ENCODE data around the gene RABL3. TPM values are rescaled to one million over a fixed set of nuclear protein-coding genes. Genes with fewer than 3 reads are reported as not detected.
"Not testable (repeated sequence)": the region's sequence is repeated elsewhere in the genome, so short reads cannot be mapped to it uniquely, and the experiment has no call there.

Gene RABL3
- total RNA-seq, 1 experiment from 2014 or later, result 18.2 TPM

GRCh38 chr3:120642368-120642948, 99.9 kb downstream of the RABL3 start:
- no peak overlapping the region for H3K4me3 ChIP-seq (ENCODE audit: low read depth, low read length, poor library complexity, severe bottlenecking)
- BruUV-seq (replicated peaks), result no TSS peak
- no peaks in the 10 kb centered on the region for H3K27me3 ChIP-seq (replicated peaks; ENCODE audit: insufficient read depth, low read depth, low read length, poor library complexity)
- TF ChIP-seq CTCF (conservative IDR thresholded peaks at IDR 0.05; ENCODE audit: low read depth, low read length), result no peak
- no peak for TF ChIP-seq EZH2 (IDR thresholded peaks at IDR 0.05; ENCODE audit: borderline replicate concordance, low read depth, low read length, poor library complexity, severe bottlenecking)
- intact Hi-C loops (cut with micrococcal nuclease; ENCODE audit: unreplicated experiment), result no loop called here
- no peaks in the 10 kb centered on the region for H3K36me3 ChIP-seq (ENCODE audit: insufficient read depth, low read length, poor library complexity, severe bottlenecking)
- CTCF ChIA-PET, result no interaction called here
- no peak overlapping the region for H3K27ac ChIP-seq (ENCODE audit: low read depth, low read length, poor library complexity, severe bottlenecking)
- H3K4me1 ChIP-seq (ENCODE audit: insufficient read depth, low read length, poor library complexity, severe bottlenecking), result peaks cover 7% of the 10 kb centered on the region
- POLR2A ChIA-PET (ENCODE audit: low non-redundant PET), result no interaction called here
- DNase-seq (ENCODE audit: low spot score), result no peak
- H3K9me3 ChIP-seq (ENCODE audit: low read depth, low read length, poor library complexity, severe bottlenecking), result no peaks in the 10 kb centered on the region

GRCh38 chr3:120641696-120642246, 100.5 kb downstream of the RABL3 start:
- Histone ChIP-seq H3K27me3 (replicated peaks; ENCODE audit: insufficient read depth, low read depth, low read length, poor library complexity) (no peaks in the 10 kb centered on the region), H3K36me3 (ENCODE audit: insufficient read depth, low read length, poor library complexity, severe bottlenecking) (no peaks in the 10 kb centered on the region), H3K9me3 (ENCODE audit: low read depth, low read length, poor library complexity, severe bottlenecking) (no peaks in the 10 kb centered on the region), H3K27ac (ENCODE audit: low read depth, low read length, poor library complexity, severe bottlenecking) (no peak overlapping the region), H3K4me3 (ENCODE audit: low read depth, low read length, poor library complexity, severe bottlenecking) (no peak overlapping the region), H3K4me1 (ENCODE audit: insufficient read depth, low read length, poor library complexity, severe bottlenecking) (peaks cover 7% of the 10 kb centered on the region)
- TF ChIP-seq CTCF (conservative IDR thresholded peaks at IDR 0.05; ENCODE audit: low read depth, low read length) (no peak), EZH2 (IDR thresholded peaks at IDR 0.05; ENCODE audit: borderline replicate concordance, low read depth, low read length, poor library complexity, severe bottlenecking) (no peak)
- no TSS peak for BruUV-seq (replicated peaks)
- DNase-seq (ENCODE audit: low spot score), result no peak
- ChIA-PET CTCF (no interaction called here), POLR2A (ENCODE audit: low non-redundant PET) (no interaction called here)
- intact Hi-C loops (cut with micrococcal nuclease; ENCODE audit: unreplicated experiment), result no loop called here

GRCh38 chr3:120640231-120640630, 102.1 kb downstream of the RABL3 start:
- intact Hi-C loops (cut with micrococcal nuclease; ENCODE audit: unreplicated experiment), result no loop called here

GRCh38 chr3:120638820-120639219, 103.5 kb downstream of the RABL3 start:
- DNase-seq (ENCODE audit: low spot score); CTCF ChIA-PET; H3K4me1 ChIP-seq (ENCODE audit: insufficient read depth, low read length, poor library complexity, severe bottlenecking); H3K36me3 ChIP-seq (ENCODE audit: insufficient read depth, low read length, poor library complexity, severe bottlenecking); H3K27me3 ChIP-seq (replicated peaks; ENCODE audit: insufficient read depth, low read depth, low read length, poor library complexity); H3K27ac ChIP-seq (ENCODE audit: low read depth, low read length, poor library complexity, severe bottlenecking); POLR2A ChIA-PET (ENCODE audit: low non-redundant PET); intact Hi-C loops (cut with micrococcal nuclease; ENCODE audit: unreplicated experiment); BruUV-seq (replicated peaks); H3K9me3 ChIP-seq (ENCODE audit: low read depth, low read length, poor library complexity, severe bottlenecking); H3K4me3 ChIP-seq (ENCODE audit: low read depth, low read length, poor library complexity, severe bottlenecking): not testable (repeated sequence)

More at GRCh38 chr3:120640231-120640630, 102.1 kb downstream of the RABL3 start:
- no peaks in the 10 kb centered on the region for H3K9me3 ChIP-seq (ENCODE audit: low read depth, low read length, poor library complexity, severe bottlenecking)
- POLR2A ChIA-PET (ENCODE audit: low non-redundant PET), result no interaction called here
- TF ChIP-seq EZH2 (IDR thresholded peaks at IDR 0.05; ENCODE audit: borderline replicate concordance, low read depth, low read length, poor library complexity, severe bottlenecking), result no peak
- no peak for TF ChIP-seq CTCF (conservative IDR thresholded peaks at IDR 0.05; ENCODE audit: low read depth, low read length)
- BruUV-seq (replicated peaks), result no TSS peak
- no peak overlapping the region for H3K27ac ChIP-seq (ENCODE audit: low read depth, low read length, poor library complexity, severe bottlenecking)
- H3K27me3 ChIP-seq (replicated peaks; ENCODE audit: insufficient read depth, low read depth, low read length, poor library complexity), result no peaks in the 10 kb centered on the region
- CTCF ChIA-PET, result interaction anchor here (0.7 kb wide), 1 partner anchor 137 kb away, joined by 5 read pairs; no protein-coding TSS in a partner anchor
- H3K4me1 ChIP-seq (ENCODE audit: insufficient read depth, low read length, poor library complexity, severe bottlenecking), result peaks cover 4% of the 10 kb centered on the region
- H3K4me3 ChIP-seq (ENCODE audit: low read depth, low read length, poor library complexity, severe bottlenecking), result no peak overlapping the region
- DNase-seq (ENCODE audit: low spot score), result no peak
- no peaks in the 10 kb centered on the region for H3K36me3 ChIP-seq (ENCODE audit: insufficient read depth, low read length, poor library complexity, severe bottlenecking)
